ENCODE results near the gene SPECC1L.

GRCh38 chr22:24303007-24303406, 32.4 kb downstream of the SPECC1L start:
- TF ChIP-seq EZH2 (IDR thresholded peaks at IDR 0.05; ENCODE audit: insufficient read depth, poor library complexity, severe bottlenecking) (no peak), EZH2phosphoT487 (IDR thresholded peaks at IDR 0.05; ENCODE audit: insufficient read depth, low read depth) (no peak)

All from GM23248 (cell line).